Measurements from ENCODE around the gene OR2AT4. TPM values are rescaled to one million over a fixed set of nuclear protein-coding genes. Genes with fewer than 3 reads are reported as not detected.

The OR2AT4 gene
- total and polyA plus RNA-seq, 2 of the 8 experiments (the other 6 are each of a cell fraction or from before 2014, with no cell fraction given): not detected

DNA sequence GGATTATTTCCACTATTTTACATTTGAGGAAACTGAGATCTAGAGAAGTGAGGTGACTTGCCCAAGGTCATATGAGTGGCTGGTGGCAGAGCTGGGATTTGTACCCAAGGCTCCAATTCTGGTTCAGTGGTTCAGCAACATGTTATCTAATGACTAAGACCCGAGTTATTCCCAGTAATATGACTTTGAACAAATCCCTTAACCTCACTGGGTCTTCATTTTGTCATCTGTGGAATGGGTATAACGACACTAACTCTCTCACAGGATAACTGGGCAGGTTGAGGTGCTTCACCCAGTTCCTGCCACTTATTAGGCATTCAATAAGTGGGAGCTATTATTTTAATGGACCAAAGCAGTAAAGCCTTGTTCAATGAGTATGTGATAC lies 489 bp upstream of the OR2AT4 start:
- no peak overlapping the region for H2BK120ac ChIP-seq (replicated peaks; ENCODE audit: low read depth, low read length)
- no peak overlapping the region for H2AK5ac ChIP-seq (ENCODE audit: low read depth, low read length)
- no peaks in the 10 kb centered on the region for H3K36me3 ChIP-seq (ENCODE audit: control insufficient read depth in 2 of 4, insufficient read depth in 4 of 4, low read length in 3 of 4)
- H3K27me3 ChIP-seq (replicated peaks in 1 of 4; ENCODE audit: control insufficient read depth in 3 of 4, extremely low read depth in 1 of 4, insufficient read depth in 3 of 4, low read length in 3 of 4): no peaks in the 10 kb centered on the region
- no peak overlapping the region for H3K9ac ChIP-seq (replicated peaks in 1 of 4; ENCODE audit: extremely low read depth in 1 of 4, low read depth in 3 of 4, low read length in 3 of 4)
- no peaks in the 10 kb centered on the region for H3K79me1 ChIP-seq (ENCODE audit: low read depth, low read length)
- H3K4ac ChIP-seq (replicated peaks; ENCODE audit: insufficient read length, low read depth, low read length): no peak overlapping the region
- CTCF ChIA-PET (ENCODE audit: partially characterized antibody): interaction anchor here (1.0 to 1.6 kb wide), 2 partner anchors 42 to 75 kb away, joined by 3 to 4 read pairs; no protein-coding TSS in a partner anchor
- FAIRE-seq (no peak), DNase-seq (ENCODE audit: low read depth in 1 of 2, low spot score in 2 of 2) (no peak)
- 93% methylated on average over 2 of the region's 2 CpGs; no CpG with 5 or more reads in 1 of the 2 experiments for WGBS, 2 experiments (ENCODE audit: extremely low coverage in 1 of 2, insufficient coverage in 1 of 2, insufficient read length in 1 of 2, insufficient replicate concordance in 2 of 2, low coverage in 1 of 2, low lambda C conversion rate in 2 of 2, missing lambda C conversion rate in 1 of 2)
- peaks cover 0 to 6% of the 10 kb centered on the region in 2 experiments; a peak in 1 of 4 replicates for H3K9me3 ChIP-seq (ENCODE audit: insufficient read depth in 2 of 2, low read depth in 1 of 2, low read length in 1 of 2)
- no peaks in the 10 kb centered on the region for H3K23me2 ChIP-seq (ENCODE audit: low read depth, low read length)
- H3K4me2 ChIP-seq (ENCODE audit: insufficient read depth in 1 of 2, low read depth in 2 of 2, low read length in 2 of 2): no peak overlapping the region
- no peak overlapping the region for H3K27ac ChIP-seq (ENCODE audit: low read depth, low read length)
- no peak overlapping the region for H4K5ac ChIP-seq (ENCODE audit: insufficient read length, low read depth, low read length)
- no peak overlapping the region for H2BK5ac ChIP-seq (ENCODE audit: low read depth, low read length)
- no peak overlapping the region for H2BK20ac ChIP-seq (ENCODE audit: low read length)
- H2BK12ac ChIP-seq (ENCODE audit: low read depth, low read length): no peak overlapping the region
- no peak overlapping the region for H4K91ac ChIP-seq (replicated peaks; ENCODE audit: insufficient read length, low read length)
- no peak overlapping the region for H3K14ac ChIP-seq (ENCODE audit: insufficient read length)
- POLR2A ChIA-PET (ENCODE audit: partially characterized antibody): no interaction called here
- H3K79me2 ChIP-seq (ENCODE audit: control insufficient read depth in 1 of 2, insufficient read depth in 2 of 2, low read length in 2 of 2): no peaks in the 10 kb centered on the region
- H3K56ac ChIP-seq (replicated peaks; ENCODE audit: insufficient read length, low read depth, low read length): no peak overlapping the region
- H4K20me1 ChIP-seq (replicated peaks in 1 of 2; ENCODE audit: control insufficient read depth in 1 of 2, insufficient read depth in 2 of 2, low read length in 2 of 2): no peaks in the 10 kb centered on the region
- no peak overlapping the region for H2AFZ ChIP-seq (ENCODE audit: low read length)
- no peaks in the 10 kb centered on the region; a peak in 1 of 7 replicates for H3K4me1 ChIP-seq (replicated peaks in 1 of 4; ENCODE audit: control insufficient read depth in 3 of 4, insufficient read depth in 4 of 4, low read length in 3 of 4)
- no peak overlapping the region for H2BK15ac ChIP-seq (ENCODE audit: low read length)
- no peak overlapping the region for H3K18ac ChIP-seq (ENCODE audit: extremely low read depth, low read length)
- H4K8ac ChIP-seq (ENCODE audit: extremely low read depth, insufficient read depth, low read length): no peak overlapping the region
- no peak overlapping the region for H3K23ac ChIP-seq (ENCODE audit: insufficient read length)
- H3K4me3 ChIP-seq (ENCODE audit: extremely low read depth in 1 of 4, insufficient read depth in 2 of 4, low read depth in 3 of 4, low read length in 4 of 4): no peak overlapping the region
- TF ChIP-seq BCL11A (IDR thresholded peaks at IDR 0.05; ENCODE audit: low read depth in 2 of 2, low read length in 2 of 2) (no peak), KDM4A (IDR thresholded peaks at IDR 0.05; ENCODE audit: low read depth, low read length, severe bottlenecking) (no peak), KDM1A (IDR thresholded peaks at IDR 0.05; ENCODE audit: borderline replicate concordance, low read length) (no peak), CREB1 (IDR thresholded peaks at IDR 0.05) (no peak), CEBPB (IDR thresholded peaks at IDR 0.05; ENCODE audit: low read depth, low read length) (no peak), TEAD4 (IDR thresholded peaks at IDR 0.05; ENCODE audit: low read depth, low read length) (no peak), RNF2 (IDR thresholded peaks at IDR 0.05; ENCODE audit: borderline replicate concordance, low read depth, low read length, missing control alignments, poor library complexity, severe bottlenecking) (no peak), SP1 (IDR thresholded peaks at IDR 0.05; ENCODE audit: low read depth, low read length) (no peak), CBX5 (IDR thresholded peaks at IDR 0.05; ENCODE audit: low read depth, low read length) (no peak), POLR2AphosphoS5 (IDR thresholded peaks at IDR 0.05; ENCODE audit: low read depth, low read length) (no peak), RXRA (IDR thresholded peaks at IDR 0.05; ENCODE audit: insufficient read depth, low read depth, low read length) (no peak), PHF8 (conservative IDR thresholded peaks at IDR 0.05; ENCODE audit: low read depth, low read length) (no peak), SUZ12 (IDR thresholded peaks at IDR 0.05; ENCODE audit: low read length) (no peak)
